Measurements from ENCODE around the gene SMCP. TPM values are rescaled to one million over a fixed set of nuclear protein-coding genes. Genes with fewer than 3 reads are reported as not detected.

The SMCP gene
- total RNA-seq, 6 experiments from 2014 or later = not detected

- no peaks in the 10 kb centered on the region for H3K36me3 Mint-ChIP-seq (ENCODE audit: low read depth)
- no peak overlapping the region for H3K4me3 Mint-ChIP-seq
- no peak for TF ChIP-seq CTCF (IDR thresholded peaks at IDR 0.05)
- peaks cover 11% of the 10 kb centered on the region; the same call in 1 of the 2 replicates for H3K4me1 Mint-ChIP-seq (ENCODE audit: low read depth)
- H3K27ac Mint-ChIP-seq = no peak overlapping the region
- DNase-seq = no peak
- H3K9me3 Mint-ChIP-seq = peaks cover 5% of the 10 kb centered on the region
- H3K27me3 Mint-ChIP-seq (ENCODE audit: insufficient read depth) = peaks cover 2% of the 10 kb centered on the region; the same call in 1 of the 2 replicates
Measured at GRCh38 chr1:152879559-152880198, 1.6 kb downstream of the SMCP start.

GRCh38 chr1:152880316-152880715 is 2.2 kb downstream of the SMCP start:
- Mint-ChIP-seq H3K9me3 (peaks cover 5% of the 10 kb centered on the region), H3K4me1 (ENCODE audit: low read depth) (peaks cover 17% of the 10 kb centered on the region; the same call in 1 of the 2 replicates), H3K36me3 (ENCODE audit: low read depth) (no peaks in the 10 kb centered on the region), H3K27ac (no peak overlapping the region), H3K4me3 (no peak overlapping the region), H3K27me3 (ENCODE audit: insufficient read depth) (peaks cover 2% of the 10 kb centered on the region; the same call in 1 of the 2 replicates)
- no peak for DNase-seq
- TF ChIP-seq CTCF (IDR thresholded peaks at IDR 0.05) = no peak

- Mint-ChIP-seq H3K9me3 (peaks cover 5% of the 10 kb centered on the region), H3K4me3 (no peak overlapping the region), H3K27ac (no peak overlapping the region), H3K36me3 (ENCODE audit: low read depth) (no peaks in the 10 kb centered on the region), H3K27me3 (ENCODE audit: insufficient read depth) (peaks cover 2% of the 10 kb centered on the region; the same call in 1 of the 2 replicates), H3K4me1 (ENCODE audit: low read depth) (peaks cover 23% of the 10 kb centered on the region; the same call in 1 of the 2 replicates)
- no peak for TF ChIP-seq CTCF (IDR thresholded peaks at IDR 0.05)
- DNase-seq = no peak
Measured at GRCh38 chr1:152880907-152881306, 2.8 kb downstream of the SMCP start.

- no peak for DNase-seq
- Mint-ChIP-seq H3K4me3 (no peak overlapping the region), H3K27me3 (ENCODE audit: insufficient read depth) (peaks cover 2% of the 10 kb centered on the region; the same call in 1 of the 2 replicates), H3K36me3 (ENCODE audit: low read depth) (no peaks in the 10 kb centered on the region), H3K4me1 (ENCODE audit: low read depth) (peaks cover 34% of the 10 kb centered on the region; the same call in 1 of the 2 replicates), H3K9me3 (peaks cover 5% of the 10 kb centered on the region), H3K27ac (no peak overlapping the region)
- TF ChIP-seq CTCF (IDR thresholded peaks at IDR 0.05) = no peak
Measured at GRCh38 chr1:152884085-152884484, 6.0 kb downstream of the SMCP start.

- Mint-ChIP-seq H3K36me3 (ENCODE audit: low read depth) (no peaks in the 10 kb centered on the region), H3K4me3 (no peak overlapping the region; the same call in 1 of the 2 replicates), H3K27ac (no peak overlapping the region), H3K9me3 (peaks cover 5% of the 10 kb centered on the region), H3K4me1 (ENCODE audit: low read depth) (peaks cover 34% of the 10 kb centered on the region; the same call in 1 of the 2 replicates), H3K27me3 (ENCODE audit: insufficient read depth) (peaks cover 2% of the 10 kb centered on the region; the same call in 1 of the 2 replicates)
- DNase-seq = no peak
- no peak for TF ChIP-seq CTCF (IDR thresholded peaks at IDR 0.05)
Measured at GRCh38 chr1:152884506-152884905, 6.4 kb downstream of the SMCP start.

All from HFFc6 (cell line).